ENCODE measurements around the gene SGTB.
"Not testable (repeated sequence)": the region's sequence is repeated elsewhere in the genome, so short reads cannot be mapped to it uniquely, and the experiment has no call there.

DNA sequence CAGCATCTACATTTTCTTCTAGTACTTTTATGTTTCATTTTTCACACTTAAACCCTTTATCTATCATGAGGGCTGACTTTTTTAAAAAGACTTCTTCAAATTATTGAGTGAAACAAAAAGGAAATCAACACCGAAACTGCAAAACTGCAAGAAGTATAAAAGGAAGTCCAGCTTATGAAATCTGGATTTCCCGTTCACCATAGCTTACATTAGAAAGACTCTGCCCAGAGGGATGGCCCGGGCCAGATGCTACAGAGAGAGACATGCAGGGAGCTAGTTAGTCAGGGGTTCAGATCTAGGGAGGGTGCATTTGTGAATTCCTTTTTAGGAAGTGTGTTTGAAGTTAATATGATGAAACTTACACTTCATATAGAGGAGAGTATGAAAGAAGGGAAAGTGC is 10.1 kb upstream of the SGTB start:
- TF ChIP-seq, protein P1, sequence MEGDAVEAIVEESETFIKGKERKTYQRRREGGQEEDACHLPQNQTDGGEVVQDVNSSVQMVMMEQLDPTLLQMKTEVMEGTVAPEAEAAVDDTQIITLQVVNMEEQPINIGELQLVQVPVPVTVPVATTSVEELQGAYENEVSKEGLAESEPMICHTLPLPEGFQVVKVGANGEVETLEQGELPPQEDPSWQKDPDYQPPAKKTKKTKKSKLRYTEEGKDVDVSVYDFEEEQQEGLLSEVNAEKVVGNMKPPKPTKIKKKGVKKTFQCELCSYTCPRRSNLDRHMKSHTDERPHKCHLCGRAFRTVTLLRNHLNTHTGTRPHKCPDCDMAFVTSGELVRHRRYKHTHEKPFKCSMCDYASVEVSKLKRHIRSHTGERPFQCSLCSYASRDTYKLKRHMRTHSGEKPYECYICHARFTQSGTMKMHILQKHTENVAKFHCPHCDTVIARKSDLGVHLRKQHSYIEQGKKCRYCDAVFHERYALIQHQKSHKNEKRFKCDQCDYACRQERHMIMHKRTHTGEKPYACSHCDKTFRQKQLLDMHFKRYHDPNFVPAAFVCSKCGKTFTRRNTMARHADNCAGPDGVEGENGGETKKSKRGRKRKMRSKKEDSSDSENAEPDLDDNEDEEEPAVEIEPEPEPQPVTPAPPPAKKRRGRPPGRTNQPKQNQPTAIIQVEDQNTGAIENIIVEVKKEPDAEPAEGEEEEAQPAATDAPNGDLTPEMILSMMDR (IDR thresholded peaks at IDR 0.05) = not testable (repeated sequence)
- not testable (repeated sequence) for TF ChIP-seq MXD4 (CRISPR knock-in tag; IDR thresholded peaks at IDR 0.05; ENCODE audit: borderline replicate concordance); CREM (CRISPR knock-in tag; IDR thresholded peaks at IDR 0.05); SP1 (CRISPR knock-in tag; conservative IDR thresholded peaks at IDR 0.05)
- TF ChIP-seq, protein P2, sequence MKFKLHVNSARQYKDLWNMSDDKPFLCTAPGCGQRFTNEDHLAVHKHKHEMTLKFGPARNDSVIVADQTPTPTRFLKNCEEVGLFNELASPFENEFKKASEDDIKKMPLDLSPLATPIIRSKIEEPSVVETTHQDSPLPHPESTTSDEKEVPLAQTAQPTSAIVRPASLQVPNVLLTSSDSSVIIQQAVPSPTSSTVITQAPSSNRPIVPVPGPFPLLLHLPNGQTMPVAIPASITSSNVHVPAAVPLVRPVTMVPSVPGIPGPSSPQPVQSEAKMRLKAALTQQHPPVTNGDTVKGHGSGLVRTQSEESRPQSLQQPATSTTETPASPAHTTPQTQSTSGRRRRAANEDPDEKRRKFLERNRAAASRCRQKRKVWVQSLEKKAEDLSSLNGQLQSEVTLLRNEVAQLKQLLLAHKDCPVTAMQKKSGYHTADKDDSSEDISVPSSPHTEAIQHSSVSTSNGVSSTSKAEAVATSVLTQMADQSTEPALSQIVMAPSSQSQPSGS (CRISPR knock-in tag; IDR thresholded peaks at IDR 0.05; ENCODE audit: borderline replicate concordance, low read depth) = not testable (repeated sequence)

Data from WTC11 (cell line).